Neuronal stem cell (in vitro differentiated cells): ENCODE data around the gene GLDN.

Experiments used
- DNase-seq: peaks from one replicate; pipeline ENCODE4 v3.0.0-alpha.2; 2013; ENCODE audit warnings: low spot score
- H2AFZ ChIP-seq: one replicate; pipeline ENCODE4 v1.6.1; 2013; ENCODE audit warnings: mild to moderate bottlenecking, low read length, inconsistent platforms
- H2AK5ac ChIP-seq: 2 replicates; pipeline ENCODE4 v1.6.1; 2013; ENCODE audit warnings: low read depth, mild to moderate bottlenecking, inconsistent platforms, low read length, moderate library complexity, mixed read lengths
- H2BK120ac ChIP-seq: 2 replicates; pipeline ENCODE4 v1.6.1; 2013; ENCODE audit warnings: low read depth, mild to moderate bottlenecking, inconsistent platforms, low read length, moderate library complexity, mixed read lengths
- H2BK12ac ChIP-seq: one replicate; pipeline ENCODE4 v1.6.1; 2013; ENCODE audit warnings: low read length, inconsistent platforms
- H2BK15ac ChIP-seq: 2 replicates; pipeline ENCODE4 v1.6.1; 2013; ENCODE audit warnings: mild to moderate bottlenecking, low read length, inconsistent platforms, mixed read lengths
- H2BK5ac ChIP-seq: one replicate; pipeline ENCODE4 v1.6.1; 2013; ENCODE audit warnings: inconsistent platforms, mild to moderate bottlenecking, low read length, moderate library complexity
- H3K14ac ChIP-seq: one replicate; pipeline ENCODE4 v1.6.1; 2013; ENCODE audit warnings: low read length, inconsistent platforms
- H3K18ac ChIP-seq: 2 replicates; pipeline ENCODE4 v1.6.1; 2013; ENCODE audit warnings: low read length, inconsistent platforms
- H3K23ac ChIP-seq: 2 replicates; pipeline ENCODE4 v1.6.1; 2013; ENCODE audit warnings: low read depth, mild to moderate bottlenecking, mixed read lengths, low read length, inconsistent platforms; ENCODE audit not compliant: poor library complexity
- H3K27ac ChIP-seq: replicated peaks from 3 replicates; pipeline ENCODE4 v1.5.1; 2013; ENCODE audit warnings: low read length, inconsistent platforms
- H3K27me3 ChIP-seq, 3 experiments: 2 replicates each; pipeline ENCODE4 v1.6.1; 2013; ENCODE audit warnings: low read length in 3 of 3, mild to moderate bottlenecking in 2 of 3, inconsistent platforms in 1 of 3, low read depth in 1 of 3, mixed read lengths in 1 of 3, moderate library complexity in 1 of 3; ENCODE audit not compliant: control insufficient read depth in 3 of 3, insufficient read depth in 3 of 3
- H3K36me3 ChIP-seq, 2 donors: replicated peaks in 1 of 2; 2 replicates each; pipeline ENCODE4 v1.6.1; 2013; ENCODE audit warnings: low read length in 2 of 2; ENCODE audit not compliant: control insufficient read depth in 2 of 2, insufficient read depth in 2 of 2
- H3K4ac ChIP-seq: 2 replicates; pipeline ENCODE4 v1.6.1; 2013; ENCODE audit warnings: inconsistent platforms, mild to moderate bottlenecking, low read length, moderate library complexity
- H3K4me1 ChIP-seq, 2 donors: 1 replicate in 1 of 2; 2 replicates in 1 of 2; pipeline ENCODE4 v1.6.1; 2013; ENCODE audit warnings: low read length in 2 of 2, low read depth in 1 of 2; ENCODE audit not compliant: control insufficient read depth in 2 of 2, insufficient read depth in 1 of 2
- H3K4me2 ChIP-seq: one replicate; pipeline ENCODE4 v1.6.1; 2013; ENCODE audit warnings: mild to moderate bottlenecking, low read length, inconsistent platforms; ENCODE audit not compliant: insufficient read depth, poor library complexity, severe bottlenecking
- H3K4me3 ChIP-seq, 2 donors: 2 replicates each; pipeline ENCODE4 v1.5.1; 2013; ENCODE audit warnings: low read length in 2 of 2, mild to moderate bottlenecking in 2 of 2, inconsistent platforms in 1 of 2, moderate library complexity in 1 of 2
- H3K79me1 ChIP-seq: one replicate; pipeline ENCODE4 v1.6.1; 2013; ENCODE audit warnings: low read depth, mild to moderate bottlenecking, inconsistent platforms, low read length, moderate library complexity
- H3K9ac ChIP-seq: one replicate; pipeline ENCODE4 v1.6.1; 2013; ENCODE audit warnings: mild to moderate bottlenecking, low read depth, low read length, inconsistent platforms; ENCODE audit not compliant: poor library complexity
- H3K9me3 ChIP-seq, 2 donors: replicated peaks in 1 of 2; 2 replicates each; pipeline versions ENCODE3 to v1.6.1; 2013; ENCODE audit warnings: low read length in 2 of 2, mild to moderate bottlenecking in 2 of 2, inconsistent platforms in 1 of 2, low read depth in 1 of 2, mixed read lengths in 1 of 2, moderate library complexity in 1 of 2; ENCODE audit not compliant: control insufficient read depth in 2 of 2, insufficient read depth in 1 of 2
- H4K8ac ChIP-seq: one replicate; pipeline ENCODE4 v1.6.1; 2013; ENCODE audit warnings: low read depth, mild to moderate bottlenecking, inconsistent platforms, low read length, moderate library complexity
- H4K91ac ChIP-seq: one replicate; pipeline ENCODE4 v1.6.1; 2013; ENCODE audit warnings: low read length, low read depth, mild to moderate bottlenecking, inconsistent platforms; ENCODE audit not compliant: poor library complexity
- WGBS, 2 donors: extraction: QIAGEN DNeasy Blood & Tissue Kit; methylation state at CpG; one replicate each; pipeline ENCODE4 v1.1.7; 2013; ENCODE audit warnings: missing lambda C conversion rate in 2 of 2, mixed read lengths in 1 of 2; ENCODE audit not compliant: insufficient read length in 2 of 2, insufficient replicate concordance in 1 of 2; ENCODE audit errors: extremely low coverage in 2 of 2; 5-methylcytosine and 5-hydroxymethylcytosine counted together

GLDN gene

DNA sequence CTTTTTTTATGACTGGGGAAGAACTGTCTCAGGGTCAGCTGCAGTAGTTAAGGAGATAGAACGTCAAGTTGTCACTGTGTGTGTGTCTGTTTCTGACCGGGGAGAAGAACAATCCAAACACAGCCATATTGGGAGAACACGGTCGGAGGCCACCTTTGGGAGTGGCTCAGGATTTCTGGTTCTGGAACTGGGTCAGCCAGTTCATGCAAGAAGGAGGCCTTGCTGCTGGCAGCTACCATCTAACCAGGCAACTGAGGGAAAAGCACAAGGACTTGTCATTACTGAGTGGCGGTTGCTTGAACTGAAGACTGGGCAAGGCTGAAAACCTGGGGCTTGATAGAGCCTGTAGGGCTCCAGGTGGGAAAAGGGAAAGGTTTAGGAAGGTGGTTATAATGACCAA, 24.6 kb downstream of the GLDN start:
- H3K9ac ChIP-seq: no peak overlapping the region
- H3K4me3 ChIP-seq: no peak overlapping the region
- no peak for DNase-seq
- no peaks in the 10 kb centered on the region for H3K27me3 ChIP-seq
- no CpG with 5 or more reads among the region's 5 CpGs for WGBS, 2 donors
- H4K91ac ChIP-seq: no peak overlapping the region
- H3K9me3 ChIP-seq: no peaks in the 10 kb centered on the region
- H4K8ac ChIP-seq: no peak overlapping the region
- no peak overlapping the region for H3K4me2 ChIP-seq
- no peak overlapping the region for H2AFZ ChIP-seq
- no peaks in the 10 kb centered on the region for H3K36me3 ChIP-seq
- no peaks in the 10 kb centered on the region for H3K79me1 ChIP-seq
- H3K14ac ChIP-seq: no peak overlapping the region
- H2BK5ac ChIP-seq: no peak overlapping the region
- H2BK12ac ChIP-seq: no peak overlapping the region
- H3K18ac ChIP-seq: no peak overlapping the region
- no peak overlapping the region for H3K23ac ChIP-seq
- H3K4ac ChIP-seq: no peak overlapping the region
- no peak overlapping the region for H2BK120ac ChIP-seq
- H2AK5ac ChIP-seq: no peak overlapping the region
- peaks cover 0 to 7% of the 10 kb centered on the region in 2 donors for H3K4me1 ChIP-seq
- no peak overlapping the region for H2BK15ac ChIP-seq
- H3K27ac ChIP-seq: no peak overlapping the region

DNA sequence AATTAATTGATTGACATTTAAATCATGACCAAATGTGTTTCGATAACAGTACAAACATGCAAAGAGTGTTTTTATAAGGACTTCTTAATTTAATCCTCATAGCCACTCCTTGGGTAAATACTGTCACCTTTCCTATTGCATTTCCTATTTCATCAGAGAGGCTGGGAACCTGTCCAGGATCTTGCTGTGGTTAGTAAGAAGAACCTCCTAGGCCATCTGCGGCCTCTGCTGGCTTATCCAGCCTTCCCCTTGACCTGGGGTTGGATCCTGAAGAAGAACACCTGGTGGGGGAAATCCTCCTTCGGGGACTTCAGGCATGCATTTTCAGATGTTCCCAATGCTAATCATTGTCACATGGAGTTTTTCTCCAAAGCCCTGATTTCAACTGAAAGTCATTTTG, 25.5 kb downstream of the GLDN start:
- H4K8ac ChIP-seq: no peak overlapping the region
- H3K27ac ChIP-seq: no peak overlapping the region
- no peak overlapping the region for H2BK12ac ChIP-seq
- H3K18ac ChIP-seq: no peak overlapping the region
- no peak overlapping the region for H3K9ac ChIP-seq
- no peak overlapping the region for H3K23ac ChIP-seq
- WGBS, 2 donors: no CpG with 5 or more reads among the region's 3 CpGs
- no peak overlapping the region for H2BK15ac ChIP-seq
- H3K4me2 ChIP-seq: no peak overlapping the region
- no peak overlapping the region for H4K91ac ChIP-seq
- H2BK120ac ChIP-seq: no peak overlapping the region
- H2BK5ac ChIP-seq: no peak overlapping the region
- H3K27me3 ChIP-seq: no peaks in the 10 kb centered on the region
- no peak overlapping the region for H3K14ac ChIP-seq
- H2AFZ ChIP-seq: no peak overlapping the region
- no peak overlapping the region for H3K4me3 ChIP-seq
- no peaks in the 10 kb centered on the region for H3K9me3 ChIP-seq
- no peak overlapping the region for H3K4ac ChIP-seq
- H3K36me3 ChIP-seq: no peaks in the 10 kb centered on the region
- peaks cover 0 to 7% of the 10 kb centered on the region in 2 donors for H3K4me1 ChIP-seq
- no peaks in the 10 kb centered on the region for H3K79me1 ChIP-seq
- no peak for DNase-seq
- H2AK5ac ChIP-seq: no peak overlapping the region

GRCh38 chr15:51367322-51367976, 26.0 kb downstream of the GLDN start:
- Histone ChIP-seq H2BK12ac (no peak overlapping the region), H3K9me3 (no peaks in the 10 kb centered on the region), H3K18ac (no peak overlapping the region), H3K4me2 (no peak overlapping the region), H2AFZ (no peak overlapping the region), H2BK15ac (no peak overlapping the region), H3K4me3 (no peak overlapping the region), H2BK120ac (no peak overlapping the region), H3K27ac (no peak overlapping the region), H4K8ac (no peak overlapping the region), H3K4ac (no peak overlapping the region), H3K9ac (no peak overlapping the region), H3K36me3 (no peaks in the 10 kb centered on the region), H4K91ac (no peak overlapping the region), H2BK5ac (no peak overlapping the region), H3K23ac (no peak overlapping the region), H2AK5ac (no peak overlapping the region), H3K79me1 (no peaks in the 10 kb centered on the region), H3K27me3 (no peaks in the 10 kb centered on the region), H3K14ac (no peak overlapping the region), H3K4me1 (peaks cover 0 to 8% of the 10 kb centered on the region in 2 donors)
- no CpG with 5 or more reads among the region's 10 CpGs for WGBS, 2 donors
- no peak for DNase-seq

- Histone ChIP-seq H3K36me3 (no peaks in the 10 kb centered on the region), H2BK5ac (no peak overlapping the region), H2BK120ac (no peak overlapping the region), H2BK15ac (no peak overlapping the region), H3K9ac (no peak overlapping the region), H2AFZ (no peak overlapping the region), H3K4me2 (no peak overlapping the region), H3K9me3 (no peaks in the 10 kb centered on the region), H3K23ac (no peak overlapping the region), H3K4me3 (no peak overlapping the region), H3K18ac (no peak overlapping the region), H2AK5ac (no peak overlapping the region), H4K91ac (no peak overlapping the region), H4K8ac (no peak overlapping the region), H3K14ac (no peak overlapping the region), H3K27me3 (no peaks in the 10 kb centered on the region), H3K4ac (no peak overlapping the region), H3K79me1 (no peaks in the 10 kb centered on the region), H3K4me1 (peaks cover 0 to 8% of the 10 kb centered on the region in 2 donors), H3K27ac (no peak overlapping the region), H2BK12ac (no peak overlapping the region)
- WGBS, 2 donors: no CpG with 5 or more reads among the region's 6 CpGs
- no peak for DNase-seq
Observed at GRCh38 chr15:51368307-51368706, 26.9 kb downstream of the GLDN start.
